ENCODE data around the gene SIX5.

DNA sequence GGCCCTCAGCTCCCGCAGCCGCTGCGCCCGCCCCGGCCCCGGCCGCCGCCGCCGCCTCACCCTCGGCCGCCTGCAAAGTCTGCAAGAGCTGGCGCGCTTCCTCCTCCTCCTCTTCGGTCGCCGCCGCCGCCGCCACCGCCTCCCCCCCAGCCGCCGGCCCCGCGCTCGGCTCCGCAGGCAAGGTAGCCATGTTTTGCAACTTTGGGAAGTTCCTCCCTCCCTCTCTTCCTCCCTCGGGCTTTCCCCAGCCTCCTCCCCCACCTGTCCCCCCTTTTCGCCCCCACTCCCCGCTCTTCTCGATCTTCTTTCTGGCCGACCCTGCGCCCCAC, 433 bp downstream of the SIX5 start:
- TF ChIP-seq, protein P1, sequence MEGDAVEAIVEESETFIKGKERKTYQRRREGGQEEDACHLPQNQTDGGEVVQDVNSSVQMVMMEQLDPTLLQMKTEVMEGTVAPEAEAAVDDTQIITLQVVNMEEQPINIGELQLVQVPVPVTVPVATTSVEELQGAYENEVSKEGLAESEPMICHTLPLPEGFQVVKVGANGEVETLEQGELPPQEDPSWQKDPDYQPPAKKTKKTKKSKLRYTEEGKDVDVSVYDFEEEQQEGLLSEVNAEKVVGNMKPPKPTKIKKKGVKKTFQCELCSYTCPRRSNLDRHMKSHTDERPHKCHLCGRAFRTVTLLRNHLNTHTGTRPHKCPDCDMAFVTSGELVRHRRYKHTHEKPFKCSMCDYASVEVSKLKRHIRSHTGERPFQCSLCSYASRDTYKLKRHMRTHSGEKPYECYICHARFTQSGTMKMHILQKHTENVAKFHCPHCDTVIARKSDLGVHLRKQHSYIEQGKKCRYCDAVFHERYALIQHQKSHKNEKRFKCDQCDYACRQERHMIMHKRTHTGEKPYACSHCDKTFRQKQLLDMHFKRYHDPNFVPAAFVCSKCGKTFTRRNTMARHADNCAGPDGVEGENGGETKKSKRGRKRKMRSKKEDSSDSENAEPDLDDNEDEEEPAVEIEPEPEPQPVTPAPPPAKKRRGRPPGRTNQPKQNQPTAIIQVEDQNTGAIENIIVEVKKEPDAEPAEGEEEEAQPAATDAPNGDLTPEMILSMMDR (conservative IDR thresholded peaks at IDR 0.05): no peak
- TF ChIP-seq EZH2 (IDR thresholded peaks at IDR 0.05; ENCODE audit: low read depth): no peak

All from PC-9 (cell line).